Measurements from ENCODE around the gene TYMP. TPM values are rescaled to one million over a fixed set of nuclear protein-coding genes. Genes with fewer than 3 reads are reported as not detected.
A peak's percentile ranks its signal among the peaks of the same experiment; 100 is the strongest.

Gene TYMP
- total RNA-seq, 1 donor from 2014 or later, result 13.1 TPM

- H3K4me3 ChIP-seq (ENCODE audit: low read depth, low read length), result no peak overlapping the region
- no peak for TF ChIP-seq CTCF (conservative IDR thresholded peaks at IDR 0.05; ENCODE audit: low read depth, low read length)
- DNase-seq (ENCODE audit: low read depth), result no peak
These were observed 40.2 kb upstream of the TYMP start for GRCh38 chr22:50569896-50570535.

- no peak for TF ChIP-seq CTCF (conservative IDR thresholded peaks at IDR 0.05; ENCODE audit: low read depth, low read length)
- no peak overlapping the region for H3K4me3 ChIP-seq (ENCODE audit: low read depth, low read length)
- DNase-seq (ENCODE audit: low read depth), result no peak
These were observed 39.2 kb upstream of the TYMP start for GRCh38 chr22:50569041-50569459.

GRCh38 chr22:50568626-50569025 is 38.8 kb upstream of the TYMP start:
- no peak for TF ChIP-seq CTCF (conservative IDR thresholded peaks at IDR 0.05; ENCODE audit: low read depth, low read length)
- no peak overlapping the region for H3K4me3 ChIP-seq (ENCODE audit: low read depth, low read length)
- DNase-seq (ENCODE audit: low read depth), result no peak

GRCh38 chr22:50567721-50568252 is 38.0 kb upstream of the TYMP start:
- H3K4me3 ChIP-seq (ENCODE audit: low read depth, low read length), result no peak overlapping the region
- DNase-seq (ENCODE audit: low read depth), result no peak
- TF ChIP-seq CTCF (conservative IDR thresholded peaks at IDR 0.05; ENCODE audit: low read depth, low read length), result no peak

- TF ChIP-seq CTCF (conservative IDR thresholded peaks at IDR 0.05; ENCODE audit: low read depth, low read length), result no peak
- H3K4me3 ChIP-seq (ENCODE audit: low read depth, low read length), result no peak overlapping the region
- DNase-seq (ENCODE audit: low read depth), result no peak
These were observed 34.5 kb upstream of the TYMP start for GRCh38 chr22:50564289-50564688.

GRCh38 chr22:50563413-50564160 is 33.8 kb upstream of the TYMP start:
- DNase-seq (ENCODE audit: low read depth), result no peak
- H3K4me3 ChIP-seq (ENCODE audit: low read depth, low read length), result peak overlapping the region; percentile 59
- no peak for TF ChIP-seq CTCF (conservative IDR thresholded peaks at IDR 0.05; ENCODE audit: low read depth, low read length)
